Measurements from ENCODE around the gene ANKRD13B.
"Not testable (repeated sequence)": the region's sequence is repeated elsewhere in the genome, so short reads cannot be mapped to it uniquely, and the experiment has no call there.

The ANKRD13B gene

DNA sequence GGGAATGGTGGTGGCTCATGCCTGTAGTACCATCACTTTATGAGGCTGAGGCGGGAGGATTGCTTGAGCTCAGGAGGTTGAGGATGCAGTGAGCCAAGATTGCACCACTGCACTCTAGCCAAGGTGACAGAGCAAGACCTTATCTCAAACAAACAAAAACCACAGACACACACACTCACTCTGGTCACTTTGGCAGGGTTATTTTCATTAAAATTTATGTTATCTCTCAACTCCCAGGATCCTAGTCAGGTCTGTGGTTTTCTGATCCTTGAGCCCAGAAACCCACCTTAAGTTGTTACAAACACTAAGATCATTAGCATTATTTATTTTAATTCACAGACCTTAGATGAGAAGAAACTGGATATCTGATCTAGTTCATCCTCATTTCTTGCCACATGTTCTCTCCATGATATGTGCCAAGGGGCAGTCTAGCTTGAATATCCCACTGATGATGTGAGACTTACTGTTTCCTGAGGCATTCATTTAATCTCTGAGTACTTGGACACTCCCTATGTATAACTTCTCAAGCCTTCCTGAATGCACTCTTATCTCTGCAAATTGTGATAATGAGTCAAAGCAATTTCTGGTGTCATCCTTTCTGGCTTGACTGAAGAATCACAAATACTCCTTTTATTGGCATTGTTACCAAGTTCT is 35.7 kb upstream of the ANKRD13B start (continued):
- TF ChIP-seq, protein P1, sequence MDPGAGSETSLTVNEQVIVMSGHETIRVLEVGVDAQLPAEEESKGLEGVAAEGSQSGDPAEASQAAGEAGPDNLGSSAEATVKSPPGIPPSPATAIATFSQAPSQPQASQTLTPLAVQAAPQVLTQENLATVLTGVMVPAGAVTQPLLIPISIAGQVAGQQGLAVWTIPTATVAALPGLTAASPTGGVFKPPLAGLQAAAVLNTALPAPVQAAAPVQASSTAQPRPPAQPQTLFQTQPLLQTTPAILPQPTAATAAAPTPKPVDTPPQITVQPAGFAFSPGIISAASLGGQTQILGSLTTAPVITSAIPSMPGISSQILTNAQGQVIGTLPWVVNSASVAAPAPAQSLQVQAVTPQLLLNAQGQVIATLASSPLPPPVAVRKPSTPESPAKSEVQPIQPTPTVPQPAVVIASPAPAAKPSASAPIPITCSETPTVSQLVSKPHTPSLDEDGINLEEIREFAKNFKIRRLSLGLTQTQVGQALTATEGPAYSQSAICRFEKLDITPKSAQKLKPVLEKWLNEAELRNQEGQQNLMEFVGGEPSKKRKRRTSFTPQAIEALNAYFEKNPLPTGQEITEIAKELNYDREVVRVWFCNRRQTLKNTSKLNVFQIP (CRISPR knock-in tag; IDR thresholded peaks at IDR 0.05; ENCODE audit: borderline replicate concordance, low read depth), result no peak

DNA sequence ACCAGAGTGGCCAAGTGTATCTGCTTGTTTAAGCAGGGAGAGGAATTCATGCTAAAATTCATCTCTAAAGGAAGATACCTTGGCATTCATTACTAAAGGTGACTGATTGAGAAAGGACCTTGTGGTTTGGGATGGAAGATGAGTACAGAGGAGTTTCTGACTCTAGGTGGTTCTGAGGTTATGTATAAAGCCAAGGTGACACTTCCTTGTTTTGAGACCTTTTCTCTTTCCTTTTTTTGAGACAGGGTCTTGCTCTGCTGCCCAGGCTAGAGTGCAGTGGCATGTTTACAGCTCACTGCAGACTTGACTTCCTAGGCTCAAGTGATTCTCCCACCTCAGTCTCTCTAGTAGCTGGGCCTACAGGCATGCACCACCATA is 35.2 kb upstream of the ANKRD13B start:
- no peak for ATAC-seq
- no peak for TF ChIP-seq GLIS3 (CRISPR knock-in tag; IDR thresholded peaks at IDR 0.05)
- TF ChIP-seq, protein P2, sequence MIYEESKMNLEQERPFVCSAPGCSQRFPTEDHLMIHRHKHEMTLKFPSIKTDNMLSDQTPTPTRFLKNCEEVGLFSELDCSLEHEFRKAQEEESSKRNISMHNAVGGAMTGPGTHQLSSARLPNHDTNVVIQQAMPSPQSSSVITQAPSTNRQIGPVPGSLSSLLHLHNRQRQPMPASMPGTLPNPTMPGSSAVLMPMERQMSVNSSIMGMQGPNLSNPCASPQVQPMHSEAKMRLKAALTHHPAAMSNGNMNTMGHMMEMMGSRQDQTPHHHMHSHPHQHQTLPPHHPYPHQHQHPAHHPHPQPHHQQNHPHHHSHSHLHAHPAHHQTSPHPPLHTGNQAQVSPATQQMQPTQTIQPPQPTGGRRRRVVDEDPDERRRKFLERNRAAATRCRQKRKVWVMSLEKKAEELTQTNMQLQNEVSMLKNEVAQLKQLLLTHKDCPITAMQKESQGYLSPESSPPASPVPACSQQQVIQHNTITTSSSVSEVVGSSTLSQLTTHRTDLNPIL (CRISPR knock-in tag; IDR thresholded peaks at IDR 0.05; ENCODE audit: low read depth), result no peak
- TF ChIP-seq, protein P3, sequence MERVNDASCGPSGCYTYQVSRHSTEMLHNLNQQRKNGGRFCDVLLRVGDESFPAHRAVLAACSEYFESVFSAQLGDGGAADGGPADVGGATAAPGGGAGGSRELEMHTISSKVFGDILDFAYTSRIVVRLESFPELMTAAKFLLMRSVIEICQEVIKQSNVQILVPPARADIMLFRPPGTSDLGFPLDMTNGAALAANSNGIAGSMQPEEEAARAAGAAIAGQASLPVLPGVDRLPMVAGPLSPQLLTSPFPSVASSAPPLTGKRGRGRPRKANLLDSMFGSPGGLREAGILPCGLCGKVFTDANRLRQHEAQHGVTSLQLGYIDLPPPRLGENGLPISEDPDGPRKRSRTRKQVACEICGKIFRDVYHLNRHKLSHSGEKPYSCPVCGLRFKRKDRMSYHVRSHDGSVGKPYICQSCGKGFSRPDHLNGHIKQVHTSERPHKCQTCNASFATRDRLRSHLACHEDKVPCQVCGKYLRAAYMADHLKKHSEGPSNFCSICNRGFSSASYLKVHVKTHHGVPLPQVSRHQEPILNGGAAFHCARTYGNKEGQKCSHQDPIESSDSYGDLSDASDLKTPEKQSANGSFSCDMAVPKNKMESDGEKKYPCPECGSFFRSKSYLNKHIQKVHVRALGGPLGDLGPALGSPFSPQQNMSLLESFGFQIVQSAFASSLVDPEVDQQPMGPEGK (CRISPR knock-in tag; IDR thresholded peaks at IDR 0.05; ENCODE audit: borderline replicate concordance), result no peak
- no peak for TF ChIP-seq OSR1 (CRISPR knock-in tag; IDR thresholded peaks at IDR 0.05)
- TF ChIP-seq, protein P1 (CRISPR knock-in tag; IDR thresholded peaks at IDR 0.05; ENCODE audit: borderline replicate concordance, low read depth), result no peak

DNA sequence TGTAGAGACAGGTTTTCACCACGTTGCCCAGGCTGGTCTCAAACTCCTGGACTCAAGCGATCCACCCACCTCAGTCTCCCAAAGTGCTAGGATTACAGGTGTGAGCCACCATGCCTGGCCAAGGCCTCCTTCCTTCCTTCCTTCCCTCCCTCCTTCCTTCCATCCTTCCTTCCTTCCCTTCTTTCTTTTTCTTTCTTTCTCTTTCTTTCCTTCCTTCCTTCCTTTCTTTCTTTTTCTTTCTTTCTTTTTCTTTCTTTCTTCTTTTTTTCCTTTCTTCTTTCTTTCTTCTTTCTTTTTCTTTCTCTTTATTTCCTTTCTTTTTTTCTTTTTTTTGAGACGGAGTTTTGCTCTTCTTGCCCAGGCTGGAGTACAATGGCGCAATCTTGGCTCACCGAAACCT is 34.8 kb upstream of the ANKRD13B start:
- not testable (repeated sequence) for ATAC-seq

DNA sequence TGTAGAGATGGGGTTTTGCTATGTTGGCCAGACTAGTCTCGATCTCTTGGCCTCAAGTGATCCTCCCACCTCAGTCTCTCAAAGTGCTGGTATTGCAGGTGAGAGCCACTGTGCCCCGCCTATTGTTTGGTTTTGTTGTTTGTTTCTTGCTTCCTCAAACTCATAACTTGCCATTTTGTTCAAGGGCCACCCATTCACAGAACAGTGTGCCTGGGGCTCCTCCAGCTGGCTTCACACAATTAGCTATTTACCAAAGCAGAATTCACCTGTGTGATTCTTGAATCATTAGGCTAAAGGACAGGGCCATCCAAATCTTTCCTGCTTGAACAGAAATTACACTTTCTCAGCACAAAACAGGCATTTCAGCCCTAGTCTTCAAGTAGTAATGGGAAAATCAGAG is 33.3 kb upstream of the ANKRD13B start:
- no peak for ATAC-seq
- no peak for TF ChIP-seq ZFP3 (CRISPR knock-in tag; IDR thresholded peaks at IDR 0.05)
- TF ChIP-seq, protein P4, sequence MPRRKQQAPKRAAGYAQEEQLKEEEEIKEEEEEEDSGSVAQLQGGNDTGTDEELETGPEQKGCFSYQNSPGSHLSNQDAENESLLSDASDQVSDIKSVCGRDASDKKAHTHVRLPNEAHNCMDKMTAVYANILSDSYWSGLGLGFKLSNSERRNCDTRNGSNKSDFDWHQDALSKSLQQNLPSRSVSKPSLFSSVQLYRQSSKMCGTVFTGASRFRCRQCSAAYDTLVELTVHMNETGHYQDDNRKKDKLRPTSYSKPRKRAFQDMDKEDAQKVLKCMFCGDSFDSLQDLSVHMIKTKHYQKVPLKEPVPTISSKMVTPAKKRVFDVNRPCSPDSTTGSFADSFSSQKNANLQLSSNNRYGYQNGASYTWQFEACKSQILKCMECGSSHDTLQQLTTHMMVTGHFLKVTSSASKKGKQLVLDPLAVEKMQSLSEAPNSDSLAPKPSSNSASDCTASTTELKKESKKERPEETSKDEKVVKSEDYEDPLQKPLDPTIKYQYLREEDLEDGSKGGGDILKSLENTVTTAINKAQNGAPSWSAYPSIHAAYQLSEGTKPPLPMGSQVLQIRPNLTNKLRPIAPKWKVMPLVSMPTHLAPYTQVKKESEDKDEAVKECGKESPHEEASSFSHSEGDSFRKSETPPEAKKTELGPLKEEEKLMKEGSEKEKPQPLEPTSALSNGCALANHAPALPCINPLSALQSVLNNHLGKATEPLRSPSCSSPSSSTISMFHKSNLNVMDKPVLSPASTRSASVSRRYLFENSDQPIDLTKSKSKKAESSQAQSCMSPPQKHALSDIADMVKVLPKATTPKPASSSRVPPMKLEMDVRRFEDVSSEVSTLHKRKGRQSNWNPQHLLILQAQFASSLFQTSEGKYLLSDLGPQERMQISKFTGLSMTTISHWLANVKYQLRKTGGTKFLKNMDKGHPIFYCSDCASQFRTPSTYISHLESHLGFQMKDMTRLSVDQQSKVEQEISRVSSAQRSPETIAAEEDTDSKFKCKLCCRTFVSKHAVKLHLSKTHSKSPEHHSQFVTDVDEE (CRISPR knock-in tag; IDR thresholded peaks at IDR 0.05), result no peak
- TF ChIP-seq SNAI2 (CRISPR knock-in tag; IDR thresholded peaks at IDR 0.05), result no peak
- TF ChIP-seq, protein P5, sequence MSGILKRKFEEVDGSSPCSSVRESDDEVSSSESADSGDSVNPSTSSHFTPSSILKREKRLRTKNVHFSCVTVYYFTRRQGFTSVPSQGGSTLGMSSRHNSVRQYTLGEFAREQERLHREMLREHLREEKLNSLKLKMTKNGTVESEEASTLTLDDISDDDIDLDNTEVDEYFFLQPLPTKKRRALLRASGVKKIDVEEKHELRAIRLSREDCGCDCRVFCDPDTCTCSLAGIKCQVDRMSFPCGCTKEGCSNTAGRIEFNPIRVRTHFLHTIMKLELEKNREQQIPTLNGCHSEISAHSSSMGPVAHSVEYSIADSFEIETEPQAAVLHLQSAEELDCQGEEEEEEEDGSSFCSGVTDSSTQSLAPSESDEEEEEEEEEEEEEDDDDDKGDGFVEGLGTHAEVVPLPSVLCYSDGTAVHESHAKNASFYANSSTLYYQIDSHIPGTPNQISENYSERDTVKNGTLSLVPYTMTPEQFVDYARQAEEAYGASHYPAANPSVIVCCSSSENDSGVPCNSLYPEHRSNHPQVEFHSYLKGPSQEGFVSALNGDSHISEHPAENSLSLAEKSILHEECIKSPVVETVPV (CRISPR knock-in tag; IDR thresholded peaks at IDR 0.05), result no peak

DNA sequence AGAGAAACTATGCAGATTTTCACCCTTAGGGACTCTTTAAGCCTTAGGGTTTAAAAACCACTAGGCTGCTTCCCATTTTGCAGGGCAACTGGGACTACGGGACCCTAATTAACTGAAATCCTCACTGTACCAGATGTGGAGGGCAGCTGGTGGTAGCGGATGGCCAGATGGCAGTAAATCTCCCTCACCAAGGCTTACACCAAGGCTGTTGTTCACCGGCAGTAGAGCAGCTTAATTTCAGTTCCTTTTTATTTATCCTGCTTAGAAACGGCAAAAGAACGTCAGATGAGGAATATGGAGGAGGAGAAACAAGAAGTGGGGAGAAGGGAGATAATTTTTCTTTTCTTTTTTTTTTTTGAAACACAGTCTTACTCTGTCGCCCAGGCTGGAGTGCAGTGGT is 32.6 kb upstream of the ANKRD13B start:
- no peak for ATAC-seq

More for the DNA sequence above, 32.6 kb upstream of the ANKRD13B start:
- TF ChIP-seq ZFP3 (CRISPR knock-in tag; IDR thresholded peaks at IDR 0.05), result no peak
- TF ChIP-seq ISL1 (CRISPR knock-in tag; IDR thresholded peaks at IDR 0.05), result no peak
- TF ChIP-seq, protein P2 (CRISPR knock-in tag; IDR thresholded peaks at IDR 0.05; ENCODE audit: low read depth), result no peak
- 0 out of 2 replicates have a peak, but pooled peaks have one; percentile 12 for TF ChIP-seq TCF4 (CRISPR knock-in tag; IDR thresholded peaks at IDR 0.05; ENCODE audit: borderline replicate concordance)

Data from SK-N-SH treated with all-trans-retinoic acid at 6 μM for 48 hours (cell line).